Muscle layer of duodenum (tissue), 2 donors: ENCODE results near the gene NCBP3.

Source experiments
- H3K27ac ChIP-seq: one replicate; pipeline ENCODE4 v1.7.0; 2013; ENCODE audit warnings: mild to moderate bottlenecking, low read length
- H3K27me3 ChIP-seq: one replicate; pipeline ENCODE4 v1.7.0; 2013; ENCODE audit warnings: low read depth, mild to moderate bottlenecking, control low read depth, low read length
- H3K36me3 ChIP-seq, 2 donors: one replicate each; pipeline ENCODE4 v1.7.0; 2013; ENCODE audit warnings: low read length in 2 of 2, control low read depth in 1 of 2, mild to moderate bottlenecking in 1 of 2; ENCODE audit not compliant: insufficient read depth in 2 of 2, control insufficient read depth in 1 of 2
- H3K4me1 ChIP-seq, 2 donors: one replicate each; pipeline ENCODE4 v1.7.0; 2013; ENCODE audit warnings: low read length in 2 of 2, mild to moderate bottlenecking in 2 of 2, control low read depth in 1 of 2, moderate library complexity in 1 of 2; ENCODE audit not compliant: insufficient read depth in 2 of 2, control insufficient read depth in 1 of 2
- H3K4me3 ChIP-seq, 2 donors: one replicate each; pipeline ENCODE4 v1.7.0; 2013; ENCODE audit warnings: low read length in 2 of 2, low read depth in 1 of 2, mild to moderate bottlenecking in 1 of 2
- H3K9me3 ChIP-seq, 2 donors: one replicate each; pipeline ENCODE4 v1.7.0; 2013; ENCODE audit warnings: low read length in 2 of 2, control low read depth in 1 of 2, mild to moderate bottlenecking in 1 of 2; ENCODE audit not compliant: control insufficient read depth in 1 of 2
- donor health status: healthy.

NCBP3 gene

GRCh38 chr17:3804503-3804931 is 41.5 kb downstream of the NCBP3 start:
- Histone ChIP-seq H3K4me3 (no peak overlapping the region), H3K9me3 (no peaks in the 10 kb centered on the region), H3K27ac (no peak overlapping the region), H3K36me3 (peaks cover 7 to 16% of the 10 kb centered on the region in 2 donors), H3K27me3 (no peaks in the 10 kb centered on the region), H3K4me1 (peaks cover 0 to 6% of the 10 kb centered on the region in 2 donors)

GRCh38 chr17:3803308-3803640 is 42.8 kb downstream of the NCBP3 start:
- H3K4me1 ChIP-seq = peaks cover 0 to 6% of the 10 kb centered on the region in 2 donors
- H3K27me3 ChIP-seq = no peaks in the 10 kb centered on the region
- H3K4me3 ChIP-seq = no peak overlapping the region
- H3K27ac ChIP-seq = peak overlapping the region; percentile 67
- H3K36me3 ChIP-seq = peaks cover 7 to 8% of the 10 kb centered on the region in 2 donors
- H3K9me3 ChIP-seq = no peaks in the 10 kb centered on the region

GRCh38 chr17:3802461-3803307 is 43.4 kb downstream of the NCBP3 start:
- Histone ChIP-seq H3K27me3 (no peaks in the 10 kb centered on the region), H3K27ac (peak overlapping the region; percentile 67), H3K9me3 (no peaks in the 10 kb centered on the region), H3K4me3 (no peak overlapping the region), H3K4me1 (peaks cover 0 to 6% of the 10 kb centered on the region in 2 donors), H3K36me3 (peaks cover 2 to 7% of the 10 kb centered on the region in 2 donors)

GRCh38 chr17:3801792-3802191 is 44.3 kb downstream of the NCBP3 start:
- H3K27me3 ChIP-seq = no peaks in the 10 kb centered on the region
- peaks cover 0 to 6% of the 10 kb centered on the region in 2 donors for H3K4me1 ChIP-seq
- no peaks in the 10 kb centered on the region for H3K9me3 ChIP-seq
- H3K4me3 ChIP-seq = no peak overlapping the region
- peaks cover 0 to under 1% of the 10 kb centered on the region in 2 donors for H3K36me3 ChIP-seq
- H3K27ac ChIP-seq = peak overlapping the region; percentile 67

- Histone ChIP-seq H3K9me3 (no peaks in the 10 kb centered on the region), H3K27me3 (no peaks in the 10 kb centered on the region), H3K4me3 (no peak overlapping the region), H3K4me1 (peaks cover 0 to 6% of the 10 kb centered on the region in 2 donors), H3K27ac (no peak overlapping the region), H3K36me3 (no peaks in the 10 kb centered on the region)
These were observed 44.7 kb downstream of the NCBP3 start for GRCh38 chr17:3801347-3801746.

GRCh38 chr17:3800362-3801271 is 45.4 kb downstream of the NCBP3 start, which contains the start of gene ITGAE:
ITGAE (minus strand) TSS chr17:3801188; CDS start chr17:3801144, 44 bp downstream.
- no peaks in the 10 kb centered on the region for H3K27me3 ChIP-seq
- peak within 1 kb of the TSS; percentile 67 for H3K27ac ChIP-seq
- no peak within 1 kb of the TSS for H3K4me3 ChIP-seq
- H3K36me3 ChIP-seq = no peaks in the 10 kb centered on the region
- peaks cover 0 to 6% of the 10 kb centered on the region in 2 donors for H3K4me1 ChIP-seq
- H3K9me3 ChIP-seq = no peaks in the 10 kb centered on the region

- H3K4me1 ChIP-seq = peaks cover 0 to 6% of the 10 kb centered on the region in 2 donors
- H3K9me3 ChIP-seq = no peaks in the 10 kb centered on the region
- no peaks in the 10 kb centered on the region for H3K27me3 ChIP-seq
- H3K27ac ChIP-seq = no peak overlapping the region
- no peaks in the 10 kb centered on the region for H3K36me3 ChIP-seq
- H3K4me3 ChIP-seq = no peak overlapping the region
These were observed 46.7 kb downstream of the NCBP3 start for GRCh38 chr17:3799181-3799945.

GRCh38 chr17:3798273-3799180 is 47.5 kb downstream of the NCBP3 start:
- H3K36me3 ChIP-seq = no peaks in the 10 kb centered on the region
- H3K27ac ChIP-seq = no peak overlapping the region
- H3K9me3 ChIP-seq = no peaks in the 10 kb centered on the region
- no peak overlapping the region for H3K4me3 ChIP-seq
- H3K4me1 ChIP-seq = peaks cover 0 to 6% of the 10 kb centered on the region in 2 donors
- no peaks in the 10 kb centered on the region for H3K27me3 ChIP-seq

GRCh38 chr17:3796822-3797170 is 49.2 kb downstream of the NCBP3 start:
- H3K27me3 ChIP-seq = no peaks in the 10 kb centered on the region
- no peak overlapping the region for H3K4me3 ChIP-seq
- H3K9me3 ChIP-seq = no peaks in the 10 kb centered on the region
- no peaks in the 10 kb centered on the region for H3K36me3 ChIP-seq
- no peaks in the 10 kb centered on the region for H3K4me1 ChIP-seq
- H3K27ac ChIP-seq = no peak overlapping the region

GRCh38 chr17:3796110-3796821 is 49.8 kb downstream of the NCBP3 start:
- Histone ChIP-seq H3K27ac (no peak overlapping the region), H3K36me3 (no peaks in the 10 kb centered on the region), H3K4me3 (no peak overlapping the region)

More at GRCh38 chr17:3796110-3796821, 49.8 kb downstream of the NCBP3 start:
- Histone ChIP-seq H3K9me3 (no peaks in the 10 kb centered on the region), H3K4me1 (no peaks in the 10 kb centered on the region), H3K27me3 (no peaks in the 10 kb centered on the region)
